HEK293 (cell line): ENCODE data around the gene ZFR2.

Experiments used
- HOXA7 ChIP-seq: sonication (generic); formaldehyde crosslinking; IDR thresholded peaks from 2 replicates; pipeline ENCODE4 v1.8.1; 2022; ENCODE audit warnings: missing genetic modification reagents, borderline replicate concordance
- PRDM1 ChIP-seq: fragments of 450-650 bp; formaldehyde crosslinking; IDR thresholded peaks from 2 replicates; pipeline ENCODE4; 2016; ENCODE audit warnings: missing biosample characterization, missing genetic modification characterization
- ZBTB8A ChIP-seq: fragments of 450-650 bp; formaldehyde crosslinking; IDR thresholded peaks from 2 replicates; pipeline ENCODE4 v1.5.1; 2016; ENCODE audit warnings: missing biosample characterization, missing genetic modification characterization
- ZNF248 ChIP-seq: fragments of 450-650 bp; formaldehyde crosslinking; IDR thresholded peaks from 2 replicates; pipeline ENCODE4 v1.5.1; 2017; ENCODE audit warnings: missing biosample characterization, missing genetic modification characterization
- ZNF37A ChIP-seq: fragments of 450-650 bp; IDR thresholded peaks from 2 replicates; pipeline ENCODE4 v1.5.1; 2018; ENCODE audit warnings: missing biosample characterization, missing genetic modification characterization
- TF ChIP-seq, protein P1 (sequence below): fragments of 450-650 bp; formaldehyde crosslinking; IDR thresholded peaks from 2 replicates; pipeline ENCODE4 v1.5.1; 2016; ENCODE audit warnings: missing biosample characterization, missing genetic modification characterization
- TF ChIP-seq, protein P2 (sequence below): fragments of 450-650 bp; formaldehyde crosslinking; IDR thresholded peaks from 2 replicates; pipeline ENCODE4 v1.5.1; 2016; ENCODE audit warnings: missing biosample characterization, missing genetic modification characterization

DNA sequence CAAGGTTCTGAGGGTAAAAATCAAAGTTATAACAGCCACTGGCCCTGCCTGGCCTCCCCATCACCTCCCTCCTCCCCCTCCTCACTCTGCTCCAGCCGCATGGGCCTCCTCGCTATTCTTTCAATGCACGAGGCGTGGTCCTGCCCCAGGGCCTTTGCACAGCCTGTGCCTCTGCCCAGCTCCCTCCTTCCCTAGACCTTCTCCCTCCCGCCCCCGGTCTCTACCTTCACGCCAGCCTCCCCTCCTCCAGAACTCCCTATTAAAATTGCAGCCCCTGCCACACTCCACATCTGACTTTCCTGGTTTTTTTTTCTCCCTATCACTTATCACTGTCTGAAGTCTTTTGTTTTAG is 100.1 kb downstream of the ZFR2 start:
- TF ChIP-seq, protein P1, sequence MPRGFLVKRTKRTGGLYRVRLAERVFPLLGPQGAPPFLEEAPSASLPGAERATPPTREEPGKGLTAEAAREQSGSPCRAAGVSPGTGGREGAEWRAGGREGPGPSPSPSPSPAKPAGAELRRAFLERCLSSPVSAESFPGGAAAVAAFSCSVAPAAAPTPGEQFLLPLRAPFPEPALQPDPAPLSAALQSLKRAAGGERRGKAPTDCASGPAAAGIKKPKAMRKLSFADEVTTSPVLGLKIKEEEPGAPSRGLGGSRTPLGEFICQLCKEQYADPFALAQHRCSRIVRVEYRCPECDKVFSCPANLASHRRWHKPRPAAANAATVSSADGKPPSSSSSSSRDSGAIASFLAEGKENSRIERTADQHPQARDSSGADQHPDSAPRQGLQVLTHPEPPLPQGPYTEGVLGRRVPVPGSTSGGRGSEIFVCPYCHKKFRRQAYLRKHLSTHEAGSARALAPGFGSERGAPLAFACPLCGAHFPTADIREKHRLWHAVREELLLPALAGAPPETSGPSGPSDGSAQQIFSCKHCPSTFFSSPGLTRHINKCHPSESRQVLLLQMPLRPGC (tag by site-specific recombination), result no peak
- TF ChIP-seq, protein P2, sequence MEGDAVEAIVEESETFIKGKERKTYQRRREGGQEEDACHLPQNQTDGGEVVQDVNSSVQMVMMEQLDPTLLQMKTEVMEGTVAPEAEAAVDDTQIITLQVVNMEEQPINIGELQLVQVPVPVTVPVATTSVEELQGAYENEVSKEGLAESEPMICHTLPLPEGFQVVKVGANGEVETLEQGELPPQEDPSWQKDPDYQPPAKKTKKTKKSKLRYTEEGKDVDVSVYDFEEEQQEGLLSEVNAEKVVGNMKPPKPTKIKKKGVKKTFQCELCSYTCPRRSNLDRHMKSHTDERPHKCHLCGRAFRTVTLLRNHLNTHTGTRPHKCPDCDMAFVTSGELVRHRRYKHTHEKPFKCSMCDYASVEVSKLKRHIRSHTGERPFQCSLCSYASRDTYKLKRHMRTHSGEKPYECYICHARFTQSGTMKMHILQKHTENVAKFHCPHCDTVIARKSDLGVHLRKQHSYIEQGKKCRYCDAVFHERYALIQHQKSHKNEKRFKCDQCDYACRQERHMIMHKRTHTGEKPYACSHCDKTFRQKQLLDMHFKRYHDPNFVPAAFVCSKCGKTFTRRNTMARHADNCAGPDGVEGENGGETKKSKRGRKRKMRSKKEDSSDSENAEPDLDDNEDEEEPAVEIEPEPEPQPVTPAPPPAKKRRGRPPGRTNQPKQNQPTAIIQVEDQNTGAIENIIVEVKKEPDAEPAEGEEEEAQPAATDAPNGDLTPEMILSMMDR (tag by site-specific recombination), result no peak
- TF ChIP-seq ZNF248 (tag by site-specific recombination), result no peak
- TF ChIP-seq PRDM1 (tag by site-specific recombination), result no peak
- TF ChIP-seq HOXA7 (CRISPR knock-in tag), result no peak
- TF ChIP-seq ZBTB8A (tag by site-specific recombination), result no peak
- no peak for TF ChIP-seq ZNF37A (tag by site-specific recombination)
